BJ (cell line): ENCODE results near the gene SFI1. TPM values are rescaled to one million over a fixed set of nuclear protein-coding genes. Genes with fewer than 3 reads are reported as not detected.

Experiments
- CTCF ChIA-PET: fragments of 350-600 bp; formaldehyde crosslinking; extraction: SDS; loops from one replicate; lab custom pipeline; 2021; ENCODE audit warnings: antibody characterized with exemption, inconsistent platforms; lab: Yijun Ruan, JAX
- POLR2A ChIA-PET: fragments of 300-600 bp; sonication (Branson Sonifier 250); formaldehyde crosslinking; extraction: SDS; loops from one replicate; lab custom pipeline; 2021; ENCODE audit warnings: antibody characterized with exemption; lab: Charles Lee
- DNase-seq: peaks from one replicate; pipeline ENCODE4 v3.0.0-alpha.2; 2011; ENCODE audit warnings: low read depth
- H3K27me3 ChIP-seq: 2 replicates; pipeline ENCODE4 v1.6.0; 2011; ENCODE audit warnings: low read length; ENCODE audit not compliant: control insufficient read depth, insufficient read depth
- H3K36me3 ChIP-seq: 2 replicates; pipeline ENCODE4 v1.5.1; 2011; ENCODE audit warnings: low read length; ENCODE audit not compliant: control insufficient read depth, insufficient read depth
- H3K4me3 ChIP-seq: 2 replicates; pipeline ENCODE4 v1.5.1; 2011; ENCODE audit warnings: low read depth, mild to moderate bottlenecking, control low read depth, low read length
- polyA plus RNA-seq: library from polyadenylated mRNA; depleted of rRNA; stranded (reverse); fragments of >200 nt; gene quantifications from 2 replicates; pipeline ENCODE4 v1.2.3, GENCODE V29; 2011
- TF ChIP-seq, protein P1 (sequence below): IDR thresholded peaks from 2 replicates; pipeline ENCODE4 v1.5.1; 2011; ENCODE audit warnings: low read depth, mild to moderate bottlenecking, control low read depth, inconsistent platforms, low read length, moderate library complexity; ENCODE audit not compliant: insufficient read depth

SFI1 gene
- polyA plus RNA-seq, 1 experiment, result 7.1 TPM

DNA sequence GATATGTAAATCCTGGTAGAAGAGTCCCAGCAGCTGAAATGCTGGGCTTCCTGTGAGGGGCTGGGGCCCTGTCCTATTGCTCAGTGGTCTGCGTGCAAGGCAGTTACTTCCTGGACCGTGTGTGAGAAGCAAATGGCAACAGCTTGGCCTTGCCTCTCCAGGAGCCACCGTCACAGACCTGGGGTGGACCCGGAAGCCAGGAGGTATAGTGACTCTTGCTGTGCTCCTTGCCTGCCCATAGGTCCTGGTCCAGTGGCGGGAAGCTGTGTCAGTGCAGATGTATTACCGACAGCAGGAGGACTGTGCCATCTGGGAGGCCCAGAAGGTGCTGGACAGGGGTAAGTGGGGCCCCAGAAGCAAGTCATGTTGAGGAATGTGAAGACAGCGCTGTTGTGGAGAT, 111.4 kb downstream of the SFI1 start:
- H3K36me3 ChIP-seq, result no peaks in the 10 kb centered on the region; the same call in 1 of the 2 replicates
- H3K27me3 ChIP-seq, result no peaks in the 10 kb centered on the region

DNA sequence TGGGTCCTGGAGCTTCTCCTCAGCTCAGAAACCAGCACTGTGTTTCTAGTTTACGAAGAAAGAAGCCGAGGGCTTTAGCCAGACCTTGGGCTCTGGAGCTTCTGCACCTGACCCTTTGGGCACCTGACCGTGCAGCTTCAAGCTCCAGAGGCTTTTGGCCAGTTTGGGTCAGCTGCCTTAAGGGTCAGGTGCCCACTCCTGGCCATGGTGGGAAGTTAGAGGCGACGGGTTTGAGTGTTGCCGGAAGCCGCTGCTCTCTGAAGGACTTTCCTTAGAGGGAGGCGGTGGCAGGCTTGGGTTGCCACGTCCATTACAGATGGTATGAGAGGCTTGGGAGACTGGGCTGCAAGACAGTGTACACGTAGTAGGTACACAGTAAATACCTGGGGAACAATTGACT, 113.4 kb downstream of the SFI1 start:
- ChIA-PET CTCF (interaction anchor here (0.6 to 2.0 kb wide), 5 partner anchors 14 to 53 kb away, joined by 3 to 4 read pairs (median 3); no protein-coding TSS in a partner anchor), POLR2A (no interaction called here)
- TF ChIP-seq, protein P1, sequence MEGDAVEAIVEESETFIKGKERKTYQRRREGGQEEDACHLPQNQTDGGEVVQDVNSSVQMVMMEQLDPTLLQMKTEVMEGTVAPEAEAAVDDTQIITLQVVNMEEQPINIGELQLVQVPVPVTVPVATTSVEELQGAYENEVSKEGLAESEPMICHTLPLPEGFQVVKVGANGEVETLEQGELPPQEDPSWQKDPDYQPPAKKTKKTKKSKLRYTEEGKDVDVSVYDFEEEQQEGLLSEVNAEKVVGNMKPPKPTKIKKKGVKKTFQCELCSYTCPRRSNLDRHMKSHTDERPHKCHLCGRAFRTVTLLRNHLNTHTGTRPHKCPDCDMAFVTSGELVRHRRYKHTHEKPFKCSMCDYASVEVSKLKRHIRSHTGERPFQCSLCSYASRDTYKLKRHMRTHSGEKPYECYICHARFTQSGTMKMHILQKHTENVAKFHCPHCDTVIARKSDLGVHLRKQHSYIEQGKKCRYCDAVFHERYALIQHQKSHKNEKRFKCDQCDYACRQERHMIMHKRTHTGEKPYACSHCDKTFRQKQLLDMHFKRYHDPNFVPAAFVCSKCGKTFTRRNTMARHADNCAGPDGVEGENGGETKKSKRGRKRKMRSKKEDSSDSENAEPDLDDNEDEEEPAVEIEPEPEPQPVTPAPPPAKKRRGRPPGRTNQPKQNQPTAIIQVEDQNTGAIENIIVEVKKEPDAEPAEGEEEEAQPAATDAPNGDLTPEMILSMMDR, result no peak

More for the DNA sequence above, 111.4 kb downstream of the SFI1 start:
- CTCF ChIA-PET, result interaction anchor here (1.5 to 2.0 kb wide), 2 partner anchors 27 to 51 kb away, joined by 3 to 4 read pairs; no protein-coding TSS in a partner anchor
- POLR2A ChIA-PET, result no interaction called here
- no peak for DNase-seq
- no peak overlapping the region for H3K4me3 ChIP-seq
- TF ChIP-seq, protein P1, result no peak

DNA sequence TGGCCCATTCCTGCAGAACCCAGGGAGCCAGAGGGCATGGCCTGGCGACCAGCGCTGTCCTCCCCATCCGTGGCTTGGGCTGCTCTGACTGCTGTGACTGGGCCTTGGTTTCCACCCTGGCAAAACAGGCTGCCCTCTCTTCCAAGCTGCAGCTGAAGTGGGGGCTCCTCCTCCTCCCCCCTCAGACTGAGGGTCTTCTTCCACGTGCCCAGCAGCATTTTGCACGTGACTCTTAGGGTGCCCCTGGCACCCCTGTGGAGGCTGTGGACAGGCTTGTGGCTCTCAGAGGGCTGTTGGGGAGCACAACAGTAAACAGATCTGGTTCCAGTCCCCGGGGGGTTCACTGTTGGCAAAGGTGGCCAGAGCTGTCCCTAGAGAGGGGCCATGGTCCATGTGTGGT, 114.3 kb downstream of the SFI1 start:
- ChIA-PET CTCF (interaction anchor here (1.3 kb wide), 1 partner anchor 13 kb away, joined by 4 read pairs; no protein-coding TSS in a partner anchor), POLR2A (no interaction called here)
- no peak for DNase-seq
- no peak overlapping the region for H3K4me3 ChIP-seq
- no peaks in the 10 kb centered on the region for H3K27me3 ChIP-seq
- TF ChIP-seq, protein P1, result no peak
- H3K36me3 ChIP-seq, result peaks cover 1% of the 10 kb centered on the region; the same call in 1 of the 2 replicates

More for the DNA sequence above, 113.4 kb downstream of the SFI1 start:
- DNase-seq, result no peak
- Histone ChIP-seq H3K4me3 (no peak overlapping the region), H3K27me3 (no peaks in the 10 kb centered on the region), H3K36me3 (peaks cover 1% of the 10 kb centered on the region; the same call in 1 of the 2 replicates)

DNA sequence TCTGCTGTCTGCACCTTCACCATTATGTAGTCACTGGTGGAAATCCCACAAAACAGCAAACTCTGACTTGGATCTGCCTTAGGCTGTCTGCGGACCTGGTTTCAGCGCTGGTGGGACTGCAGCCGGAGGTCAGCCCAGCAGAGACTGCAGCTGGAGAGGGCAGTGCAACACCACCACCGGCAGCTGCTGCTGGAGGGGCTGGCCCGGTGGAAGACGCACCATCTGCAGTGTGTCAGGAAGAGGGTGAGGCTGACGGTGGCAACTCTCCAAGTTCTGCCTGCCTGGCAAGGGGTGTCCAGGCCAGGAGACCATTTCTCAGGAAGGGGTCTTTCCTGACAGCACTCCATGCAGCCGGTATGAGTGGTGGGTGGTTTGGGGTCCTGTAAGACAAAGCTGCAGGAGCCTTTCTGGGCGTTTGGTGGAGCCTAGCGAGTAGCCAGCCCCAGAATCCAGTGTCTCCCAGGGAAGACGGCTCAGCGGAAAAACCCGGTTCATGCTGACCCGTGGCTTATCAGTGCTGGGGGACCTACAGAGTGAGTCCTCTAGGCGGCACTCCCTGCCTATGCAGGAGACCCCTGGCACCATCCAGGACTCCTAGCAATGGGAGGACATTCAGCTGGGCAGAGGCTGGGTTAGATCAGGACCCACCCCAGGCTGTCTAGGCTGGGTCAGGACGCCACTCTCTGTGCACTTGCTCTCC, 114.9 kb downstream of the SFI1 start:
- no peak for DNase-seq
- Histone ChIP-seq H3K27me3 (no peaks in the 10 kb centered on the region), H3K36me3 (peaks cover 1% of the 10 kb centered on the region; the same call in 1 of the 2 replicates), H3K4me3 (no peak overlapping the region)
- TF ChIP-seq, protein P1, result no peak
- ChIA-PET POLR2A (no interaction called here), CTCF (interaction anchor here (1.0 to 1.3 kb wide), 2 partner anchors 13 to 55 kb away, joined by 3 to 4 read pairs; no protein-coding TSS in a partner anchor)

DNA sequence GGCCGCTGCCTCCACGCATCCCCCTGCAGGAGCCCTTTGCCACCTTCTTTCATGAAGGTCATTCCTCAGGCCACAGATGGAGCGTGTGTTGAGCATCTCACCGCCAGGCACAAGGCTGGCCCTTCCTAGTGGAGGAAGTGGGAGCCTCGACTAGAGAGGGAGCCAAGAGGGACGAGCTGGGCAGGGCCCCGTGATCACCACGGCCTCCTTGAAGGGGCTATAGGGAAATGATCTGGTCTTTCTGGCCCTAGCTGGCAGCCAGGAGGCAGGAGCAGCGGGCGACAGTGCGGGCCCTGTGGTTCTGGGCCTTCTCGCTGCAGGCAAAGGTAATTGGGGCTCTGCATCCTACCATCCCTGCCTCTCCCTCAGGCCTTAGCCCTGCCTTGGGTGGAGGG, 116.6 kb downstream of the SFI1 start:
- H3K27me3 ChIP-seq, result no peaks in the 10 kb centered on the region
- H3K4me3 ChIP-seq, result no peak overlapping the region
- TF ChIP-seq, protein P1, result no peak
- no peak for DNase-seq
- peaks cover 5% of the 10 kb centered on the region for H3K36me3 ChIP-seq
- CTCF ChIA-PET, result interaction anchor here (0.9 to 1.1 kb wide), 2 partner anchors 10 to 20 kb away, joined by 3 read pairs; no protein-coding TSS in a partner anchor
- POLR2A ChIA-PET, result no interaction called here
